ENCODE results near the gene GNB1L. TPM values are rescaled to one million over a fixed set of nuclear protein-coding genes. Genes with fewer than 3 reads are reported as not detected.

GNB1L gene
- total RNA-seq, 1 donor from 2014 or later: 11.5 TPM

DNA sequence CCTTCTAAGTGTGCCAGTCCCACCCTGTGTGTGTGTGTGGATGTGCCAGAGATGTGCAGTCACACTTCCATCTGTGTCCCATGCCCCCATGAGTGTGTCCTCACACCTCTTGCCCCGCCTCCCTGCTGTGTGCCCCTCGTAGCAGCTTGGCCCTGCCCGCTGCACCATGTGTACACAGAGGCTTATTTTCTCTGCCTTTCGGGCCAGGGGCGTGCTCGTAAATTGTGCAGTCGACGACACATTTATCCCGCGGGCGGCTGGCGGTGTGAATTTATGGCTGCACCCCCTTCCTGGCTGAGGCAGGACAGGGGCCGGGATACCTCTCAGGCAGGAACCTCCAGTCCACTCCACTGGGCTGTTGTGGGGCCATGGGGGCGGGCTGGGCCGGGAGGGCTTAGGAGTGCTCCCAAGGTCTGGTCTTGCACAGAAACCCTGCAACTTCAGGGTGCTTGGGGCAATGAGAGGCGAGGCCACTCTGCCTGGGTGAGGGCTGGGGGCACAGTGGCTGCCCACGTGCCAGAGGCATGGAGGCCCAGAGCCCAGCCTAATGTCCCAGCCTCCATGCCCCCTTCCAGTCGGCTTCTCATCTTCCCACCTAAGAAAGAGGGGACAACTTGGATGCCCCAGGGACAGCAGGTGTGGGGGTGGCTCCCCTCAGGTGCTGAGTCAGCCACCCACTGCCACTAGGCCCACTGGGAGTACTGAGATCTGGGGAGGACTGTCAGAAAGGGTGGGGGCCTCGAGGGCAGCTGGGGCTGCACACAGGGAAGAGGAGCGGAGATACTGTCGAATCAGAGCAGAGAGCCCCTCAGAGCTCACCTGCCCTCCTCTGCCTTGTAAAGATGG is 118.8 kb downstream of the GNB1L start:
- TF ChIP-seq, protein P1, sequence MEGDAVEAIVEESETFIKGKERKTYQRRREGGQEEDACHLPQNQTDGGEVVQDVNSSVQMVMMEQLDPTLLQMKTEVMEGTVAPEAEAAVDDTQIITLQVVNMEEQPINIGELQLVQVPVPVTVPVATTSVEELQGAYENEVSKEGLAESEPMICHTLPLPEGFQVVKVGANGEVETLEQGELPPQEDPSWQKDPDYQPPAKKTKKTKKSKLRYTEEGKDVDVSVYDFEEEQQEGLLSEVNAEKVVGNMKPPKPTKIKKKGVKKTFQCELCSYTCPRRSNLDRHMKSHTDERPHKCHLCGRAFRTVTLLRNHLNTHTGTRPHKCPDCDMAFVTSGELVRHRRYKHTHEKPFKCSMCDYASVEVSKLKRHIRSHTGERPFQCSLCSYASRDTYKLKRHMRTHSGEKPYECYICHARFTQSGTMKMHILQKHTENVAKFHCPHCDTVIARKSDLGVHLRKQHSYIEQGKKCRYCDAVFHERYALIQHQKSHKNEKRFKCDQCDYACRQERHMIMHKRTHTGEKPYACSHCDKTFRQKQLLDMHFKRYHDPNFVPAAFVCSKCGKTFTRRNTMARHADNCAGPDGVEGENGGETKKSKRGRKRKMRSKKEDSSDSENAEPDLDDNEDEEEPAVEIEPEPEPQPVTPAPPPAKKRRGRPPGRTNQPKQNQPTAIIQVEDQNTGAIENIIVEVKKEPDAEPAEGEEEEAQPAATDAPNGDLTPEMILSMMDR (conservative IDR thresholded peaks at IDR 0.05; ENCODE audit: low read depth, low read length): no peak
- no peak overlapping the region for H3K4me3 ChIP-seq (ENCODE audit: low read depth, low read length)
- DNase-seq (ENCODE audit: low read depth): no peak

DNA sequence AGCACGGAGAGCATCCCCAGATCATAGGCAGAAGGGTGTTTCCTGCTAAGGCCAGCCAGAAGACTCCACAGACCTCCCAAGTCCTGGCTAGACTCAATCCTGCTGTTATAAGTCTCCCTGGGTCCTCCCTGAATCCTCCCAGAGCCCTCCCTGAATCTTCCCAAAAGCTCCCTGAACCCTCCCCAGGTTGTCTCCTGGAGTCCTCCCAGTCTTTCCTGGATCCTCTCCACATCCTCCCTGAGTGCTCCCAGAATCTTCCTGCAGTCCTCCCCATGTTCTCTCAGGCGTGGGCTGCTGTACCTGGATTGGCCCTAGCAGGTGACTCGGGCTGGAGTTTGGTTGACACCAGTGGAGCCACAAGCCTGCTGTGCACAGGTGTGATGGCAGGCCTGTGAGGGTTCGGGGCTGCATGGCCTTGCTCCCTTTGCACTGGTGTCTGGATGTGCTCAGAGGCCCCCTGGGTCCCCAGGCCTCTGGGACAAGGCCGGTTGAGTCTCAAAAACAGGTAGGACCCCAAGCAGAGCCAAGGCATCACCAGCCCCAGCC is 119.8 kb downstream of the GNB1L start:
- TF ChIP-seq, protein P1 (conservative IDR thresholded peaks at IDR 0.05; ENCODE audit: low read depth, low read length): no peak
- no peak overlapping the region for H3K4me3 ChIP-seq (ENCODE audit: low read depth, low read length)
- no peak for DNase-seq (ENCODE audit: low read depth)

DNA sequence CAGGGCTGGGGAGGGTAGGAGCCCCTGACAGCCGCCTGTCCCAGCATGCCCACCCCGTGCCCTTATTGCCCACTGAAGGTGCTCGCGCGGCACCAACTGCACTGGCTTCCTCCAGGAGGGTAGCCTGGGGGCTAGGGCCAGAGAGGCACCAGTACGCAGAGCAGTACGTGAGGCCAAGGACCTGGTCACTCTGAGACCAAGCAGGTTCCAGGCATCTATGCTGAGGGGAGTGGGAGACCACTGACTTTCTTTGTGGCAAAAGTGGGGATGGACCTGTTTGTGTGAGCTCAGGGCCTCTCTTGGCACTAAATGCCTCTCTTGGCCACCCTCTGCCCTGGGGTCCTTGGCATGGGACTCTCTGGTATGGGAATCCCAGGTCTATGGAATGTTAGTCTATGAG is 120.5 kb downstream of the GNB1L start:
- TF ChIP-seq, protein P1 (conservative IDR thresholded peaks at IDR 0.05; ENCODE audit: low read depth, low read length): no peak
- no peak overlapping the region for H3K4me3 ChIP-seq (ENCODE audit: low read depth, low read length)
- no peak for DNase-seq (ENCODE audit: low read depth)

DNA sequence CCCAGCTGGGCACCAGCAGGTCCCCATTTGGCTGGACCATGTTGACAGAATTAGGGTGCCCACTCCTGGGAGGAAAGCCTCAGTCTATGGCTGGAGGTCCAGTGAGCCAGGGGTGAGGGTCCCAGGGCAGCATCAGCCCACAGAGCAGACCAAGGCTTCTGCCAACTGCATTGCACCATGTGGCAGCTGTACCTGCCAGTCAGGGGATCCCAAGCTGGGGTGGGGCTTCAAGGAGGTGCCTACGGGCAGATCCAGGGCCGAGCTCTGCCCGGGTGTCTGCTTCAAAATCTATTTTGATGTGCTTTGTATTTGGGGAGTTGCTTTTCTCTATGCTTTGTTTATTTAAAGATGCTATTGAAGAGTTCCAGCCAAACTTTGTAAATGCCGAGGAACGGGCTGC is 120.9 kb downstream of the GNB1L start:
- H3K4me3 ChIP-seq (ENCODE audit: low read depth, low read length): no peak overlapping the region
- TF ChIP-seq, protein P1 (conservative IDR thresholded peaks at IDR 0.05; ENCODE audit: low read depth, low read length): no peak
- DNase-seq (ENCODE audit: low read depth): no peak

Other genes with a start within 250 kb of the GNB1L start
- gene SEPTIN5, start 140.4 kb downstream of the GNB1L start, total RNA-seq: 3.7 and 3.9 TPM in 2 replicates
- 0.81 TPM in 1 of 2 replicates, not detected in the other for gene GP1BB, start 131.3 kb downstream of the GNB1L start, total RNA-seq
- gene TBX1, start 94.1 kb downstream of the GNB1L start, total RNA-seq: not detected in 2 replicates
- gene RTL10, start within 50 bp of the GNB1L start, total RNA-seq: 10.5 and 15.9 TPM in 2 replicates
- gene COMT, start 86.9 kb upstream of the GNB1L start, total RNA-seq: 233 and 272 TPM in 2 replicates
- 5.8 and 34.7 TPM in 2 replicates for gene TXNRD2, start 86.9 kb upstream of the GNB1L start, total RNA-seq
- 53.2 and 109 TPM in 2 replicates for gene ARVCF, start 161.9 kb upstream of the GNB1L start, total RNA-seq
- gene TANGO2, start 166.2 kb upstream of the GNB1L start, total RNA-seq: 14.8 and 30.0 TPM in 2 replicates
- gene DGCR8, start 225.4 kb upstream of the GNB1L start, total RNA-seq: 26.3 and 26.5 TPM in 2 replicates